ENCODE measurements around the gene CCNT2.

GRCh38 chr2:134946073-134946472, 27.5 kb downstream of the CCNT2 start:
- TF ChIP-seq EZH2 (IDR thresholded peaks at IDR 0.05; ENCODE audit: borderline replicate concordance) (no peak), CTCF (IDR thresholded peaks at IDR 0.05; ENCODE audit: poor library complexity) (no peak), EZH2phosphoT487 (IDR thresholded peaks at IDR 0.05; ENCODE audit: low read depth, severe bottlenecking, unreplicated experiment) (no peak)

All from hepatocyte (in vitro differentiated cells).